GM19023 (cell line): ENCODE measurements around the gene CCND1.
"Not testable (repeated sequence)": the region's sequence is repeated elsewhere in the genome, so short reads cannot be mapped to it uniquely, and the experiment has no call there.

Experiments
- ATAC-seq: cut with Tn5 transposase; IDR thresholded peaks from one replicate; pipeline ENCODE4 v1.9.1; 2021; ENCODE audit warnings: mild to moderate bottlenecking, moderate library complexity; ENCODE audit not compliant: unreplicated experiment

CCND1 gene

DNA sequence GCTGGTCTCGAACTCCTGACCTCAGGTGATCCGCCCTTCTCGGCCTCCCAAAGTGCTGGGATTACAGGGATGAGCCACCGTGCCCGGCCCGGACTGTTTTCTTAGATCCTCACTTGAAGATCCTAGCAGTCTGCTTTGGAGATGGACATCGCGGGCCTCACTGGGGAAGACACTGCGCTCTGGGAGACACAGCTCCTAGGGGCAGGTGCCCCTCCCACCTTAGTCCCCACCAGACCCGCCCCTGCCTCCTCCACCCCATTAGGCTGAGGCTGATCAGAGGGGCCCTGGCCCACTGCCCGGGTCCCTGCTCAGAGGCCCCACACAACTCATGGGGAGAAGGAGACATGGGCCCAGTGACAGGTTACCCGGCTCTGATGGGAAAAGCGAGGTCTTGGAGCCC, 45.5 kb downstream of the CCND1 start:
- ATAC-seq, result no peak

DNA sequence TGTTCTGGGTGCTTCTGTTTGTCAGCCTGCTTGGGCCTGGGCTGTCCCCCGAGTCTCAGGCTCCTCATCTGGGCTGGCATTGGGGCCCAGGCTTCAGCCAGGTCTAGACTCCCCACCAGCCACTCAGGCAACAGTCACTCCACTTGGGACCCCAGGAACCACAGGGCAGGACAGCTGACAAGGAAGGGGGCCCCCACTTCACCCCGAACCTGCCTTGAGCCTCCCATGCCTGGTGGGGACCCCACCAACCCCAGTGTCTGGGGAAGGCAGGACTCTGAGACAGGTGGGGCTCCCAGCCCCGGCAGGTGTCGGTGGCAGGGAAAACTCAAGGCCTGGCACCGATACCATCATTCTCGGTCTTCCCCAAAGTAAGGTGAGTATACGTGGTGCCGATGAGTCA, 45.9 kb downstream of the CCND1 start:
- ATAC-seq, result no peak

DNA sequence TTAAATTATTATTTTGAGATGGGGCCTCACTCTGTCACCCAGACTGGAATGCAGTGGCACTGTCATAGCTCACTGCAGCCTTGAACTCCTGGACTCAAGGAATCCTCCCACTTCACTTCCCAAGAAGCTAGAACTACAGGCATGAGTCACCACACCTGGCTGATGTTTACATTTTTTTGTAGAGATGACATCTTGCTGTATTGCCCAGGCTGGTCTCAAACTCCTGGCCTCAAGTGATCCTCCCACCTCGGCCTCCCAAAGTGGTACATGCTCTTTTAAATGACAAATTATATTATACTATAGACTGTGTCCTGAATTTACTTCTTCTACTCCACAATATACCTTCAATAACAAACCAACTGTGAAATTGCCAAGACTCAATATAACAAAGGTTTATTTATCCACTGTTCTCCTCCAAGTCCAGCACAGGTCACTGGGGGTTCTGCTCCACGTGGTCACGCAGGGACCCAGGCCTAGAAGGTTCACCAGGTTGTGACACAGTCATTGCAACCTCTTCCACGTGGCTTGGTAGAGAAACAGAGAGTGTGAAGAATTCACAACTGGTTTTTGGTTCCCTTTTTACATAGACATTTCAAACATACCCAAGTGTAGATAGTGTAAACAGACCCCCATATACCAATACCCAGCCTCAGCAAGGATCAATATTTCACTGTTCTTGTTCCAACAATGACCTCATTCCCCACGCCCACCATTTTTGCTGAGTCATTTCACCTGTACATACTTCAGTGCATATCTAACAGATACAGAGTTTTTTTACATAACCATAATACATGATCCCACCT, 47.2 kb downstream of the CCND1 start:
- not testable (repeated sequence) for ATAC-seq

DNA sequence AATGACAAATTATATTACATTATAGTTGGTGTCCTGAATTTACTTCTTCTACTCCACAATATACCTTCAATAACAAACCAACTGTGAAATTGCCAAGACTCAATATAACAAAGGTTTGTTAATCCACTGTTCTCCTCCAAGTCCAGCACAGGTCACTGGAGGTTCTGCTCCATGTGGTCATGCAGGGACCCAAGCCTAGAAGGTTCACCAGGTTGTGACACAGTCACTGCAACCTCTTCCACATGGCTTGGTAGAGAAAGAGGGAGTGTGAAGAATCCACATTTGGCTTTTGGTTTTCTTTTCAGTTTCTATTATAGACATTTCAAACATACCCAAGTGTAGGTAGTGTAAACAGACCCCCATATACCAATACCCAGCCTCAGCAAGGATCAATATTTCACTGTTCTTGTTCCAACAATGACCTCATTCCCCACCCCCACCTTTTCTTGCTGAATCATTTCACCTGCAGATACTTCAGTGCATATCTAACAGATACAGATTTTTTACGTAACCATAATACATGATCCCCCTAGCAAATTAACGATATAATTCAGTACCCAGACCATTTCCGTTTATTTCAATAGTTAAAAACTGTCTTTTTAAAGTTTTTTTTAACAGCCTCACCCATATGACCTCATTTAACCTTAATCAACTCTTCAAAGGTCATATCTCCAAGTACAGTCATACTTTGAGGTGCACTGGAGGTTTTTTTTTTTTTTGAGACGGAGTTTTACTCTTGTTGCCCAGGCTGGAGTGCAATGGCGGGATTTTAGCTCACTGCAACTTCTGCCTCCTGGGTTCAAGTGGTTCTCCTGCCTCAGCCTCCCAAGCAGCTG, 48.7 kb downstream of the CCND1 start:
- no peak for ATAC-seq

DNA sequence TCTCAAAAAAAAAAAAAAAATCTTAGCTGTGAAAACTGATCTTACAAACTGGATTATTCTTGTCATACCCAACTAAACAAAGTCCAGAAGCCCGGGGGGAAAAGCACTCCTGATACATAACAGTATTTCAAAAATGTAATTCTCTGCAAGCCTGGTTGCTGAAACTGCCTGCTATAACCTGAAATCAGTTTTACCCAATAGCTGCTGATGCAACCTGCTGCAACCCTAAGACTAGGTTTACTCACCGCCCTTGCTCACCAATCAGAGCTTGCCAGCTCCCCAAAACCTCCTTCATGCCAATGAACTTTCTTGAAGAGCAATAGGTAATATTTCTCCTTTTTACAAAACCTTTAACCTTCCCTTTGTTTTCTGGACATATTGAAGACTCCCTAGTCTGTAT, 50.5 kb downstream of the CCND1 start:
- ATAC-seq, result no peak

DNA sequence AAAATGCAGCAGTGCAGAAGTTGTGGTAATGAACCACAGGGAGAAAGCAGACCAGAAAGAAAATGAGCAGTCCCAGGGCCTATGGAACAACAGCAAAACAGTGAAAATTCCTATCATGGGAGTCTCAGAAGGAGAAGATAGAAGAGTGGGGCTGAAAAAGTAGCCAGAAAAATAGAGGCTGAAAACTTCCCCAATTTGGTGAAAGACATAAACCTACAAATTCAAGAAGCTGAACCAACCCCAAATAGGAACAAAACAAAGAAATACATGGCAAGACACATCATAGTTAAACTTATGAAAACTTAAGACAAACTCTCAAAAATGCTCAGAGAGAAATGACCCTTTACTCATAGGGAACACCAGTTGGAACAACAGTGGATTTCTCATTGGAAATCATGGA, 51.5 kb downstream of the CCND1 start:
- no peak for ATAC-seq

DNA sequence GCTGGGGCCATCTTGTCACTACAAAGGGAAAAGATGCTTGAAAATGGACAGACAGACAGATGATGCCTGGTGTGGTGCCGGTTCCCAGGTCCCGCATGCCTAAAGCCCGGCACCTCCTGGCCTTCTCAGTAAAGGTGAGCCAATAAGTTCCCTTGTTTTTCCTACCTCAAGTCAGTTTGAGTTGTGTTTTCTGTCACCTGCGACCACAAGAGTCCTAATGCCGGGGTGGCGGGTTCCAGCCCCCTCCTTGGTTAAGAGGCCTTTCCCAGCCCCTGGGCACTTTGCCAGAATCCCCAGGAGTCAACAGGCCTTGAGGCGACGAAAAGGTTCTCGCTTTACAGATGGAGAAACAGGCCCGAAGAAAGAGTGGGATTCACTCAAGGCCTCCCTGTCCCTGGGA, 53.8 kb downstream of the CCND1 start:
- ATAC-seq, result no peak

DNA sequence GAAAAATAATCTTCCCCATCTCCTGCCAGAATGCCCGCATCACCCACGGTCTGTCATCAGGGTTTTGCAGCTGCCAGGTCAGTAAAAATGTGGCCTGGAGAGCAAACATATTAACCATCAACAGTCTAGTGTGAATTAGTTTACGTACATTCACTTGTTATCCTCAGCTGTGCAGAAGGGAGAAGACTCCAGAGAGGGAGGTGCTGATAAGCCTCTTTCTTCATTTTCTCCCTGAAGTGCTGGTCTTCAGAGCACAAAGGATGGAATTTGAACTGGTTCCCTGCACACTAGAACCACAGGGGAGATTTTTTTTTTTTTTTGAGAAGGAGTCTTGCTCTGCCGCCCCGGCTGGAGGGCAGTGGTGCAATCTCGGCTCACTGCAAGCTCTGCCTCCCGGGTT, 54.6 kb downstream of the CCND1 start:
- ATAC-seq, result no peak

DNA sequence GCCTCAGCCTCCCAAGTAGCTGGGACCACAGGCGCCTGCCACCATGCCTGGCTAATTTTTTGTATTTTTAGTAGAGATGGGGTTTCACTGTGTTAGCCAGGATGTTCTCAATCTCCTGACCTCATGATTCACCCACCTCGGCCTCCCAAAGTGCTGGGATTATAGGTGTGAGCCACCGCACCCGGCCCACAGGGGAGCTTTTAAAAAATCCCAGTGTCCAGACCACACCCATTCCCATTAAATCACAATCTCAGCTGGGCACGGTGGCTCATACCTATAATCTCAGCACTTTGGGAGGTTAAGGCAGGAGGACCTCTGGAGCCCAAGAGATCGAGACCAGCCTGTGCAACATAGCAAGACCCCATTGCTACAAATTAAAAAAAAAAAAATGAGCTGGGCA, 55.0 kb downstream of the CCND1 start:
- not testable (repeated sequence) for ATAC-seq

DNA sequence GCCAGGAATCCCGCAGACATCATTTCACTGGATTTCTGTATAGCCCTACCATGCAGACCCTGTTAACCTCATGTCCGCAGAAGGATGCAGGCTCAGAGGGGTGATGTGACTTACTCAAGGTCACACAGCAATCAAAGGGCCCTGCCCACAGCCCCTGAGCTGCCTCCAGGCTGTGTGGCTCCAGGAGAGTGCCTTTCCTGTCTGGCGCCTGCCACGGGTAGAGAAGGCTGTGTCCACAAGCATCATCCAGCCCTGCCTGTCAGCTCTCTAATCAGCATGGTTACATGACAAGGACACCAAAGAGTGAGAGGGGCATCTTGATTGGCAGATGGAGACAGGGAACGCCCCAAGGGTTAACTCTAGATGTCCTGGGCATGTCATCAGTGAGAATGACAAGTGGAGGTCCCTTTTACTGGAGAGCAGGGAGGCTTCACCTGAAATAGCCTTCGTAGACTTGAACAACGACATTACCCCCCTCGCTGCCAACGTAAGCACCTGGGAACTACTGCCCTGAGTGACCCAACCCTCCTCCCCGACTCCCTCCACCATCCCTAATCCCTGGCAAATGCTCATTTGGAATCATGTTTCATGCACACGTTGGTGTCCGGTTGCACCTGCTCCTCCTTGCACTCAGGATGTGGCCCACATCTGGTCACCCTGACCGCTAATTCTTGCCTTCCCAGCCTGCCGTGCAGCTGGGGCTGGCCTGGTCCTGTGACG, 56.0 kb downstream of the CCND1 start:
- ATAC-seq, result no peak

DNA sequence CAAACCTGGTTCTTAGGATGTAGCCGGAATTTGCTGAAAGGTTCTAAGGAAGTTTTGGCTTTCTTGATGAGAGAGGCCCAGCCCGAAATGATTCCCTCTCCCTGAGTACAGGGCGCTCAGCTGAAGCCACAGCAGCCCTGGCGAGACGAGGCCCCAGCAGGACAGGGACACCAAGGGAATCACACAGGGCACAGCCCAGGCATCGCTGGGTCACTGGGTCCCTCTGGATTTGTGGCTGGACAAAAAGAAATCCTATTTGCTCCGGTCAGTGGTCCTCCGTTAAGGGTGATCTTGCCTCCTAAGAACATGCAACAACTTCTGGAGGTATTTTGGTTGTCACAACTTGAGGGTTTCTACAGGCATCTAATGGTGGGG, 56.5 kb downstream of the CCND1 start:
- no peak for ATAC-seq

DNA sequence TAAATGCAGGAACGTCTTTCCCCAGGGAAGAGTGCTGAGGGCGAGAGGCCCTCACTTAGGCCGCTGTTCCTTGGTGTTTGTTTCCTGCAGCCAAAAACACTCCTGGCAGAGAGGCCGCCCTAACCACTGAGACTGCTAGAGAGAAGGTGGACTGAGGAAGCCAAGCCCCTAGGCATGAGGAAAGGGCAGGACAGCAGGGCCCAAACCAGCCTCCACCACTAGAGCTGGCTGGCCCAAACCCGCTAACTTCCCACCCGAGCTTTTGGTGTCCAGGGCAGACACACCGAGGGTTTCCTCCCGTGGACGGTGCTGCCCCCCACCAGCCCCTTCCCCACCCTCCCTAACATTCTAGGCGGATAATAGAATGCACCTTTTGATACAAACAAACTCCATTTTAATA, 56.9 kb downstream of the CCND1 start:
- ATAC-seq, result no peak

DNA sequence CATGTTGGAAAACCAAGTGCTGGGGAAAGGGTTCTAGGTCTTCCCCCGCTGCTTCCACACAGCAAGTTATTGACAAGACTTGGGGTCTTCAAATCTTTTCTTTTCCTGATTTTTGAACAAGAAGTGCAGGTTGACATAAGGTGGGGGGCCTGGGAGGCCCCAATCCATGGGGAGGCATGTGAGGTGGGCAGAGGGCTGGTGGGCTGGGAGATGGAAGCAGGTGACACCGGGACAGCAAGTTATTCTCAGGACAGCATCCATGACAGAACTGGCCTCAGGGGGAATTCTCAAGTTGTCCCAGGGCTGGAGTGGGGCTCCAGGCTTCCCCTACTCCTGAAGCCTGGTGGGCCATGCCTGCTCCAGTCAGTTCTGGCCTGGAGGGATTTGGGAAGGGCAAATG, 57.4 kb downstream of the CCND1 start:
- no peak for ATAC-seq

DNA sequence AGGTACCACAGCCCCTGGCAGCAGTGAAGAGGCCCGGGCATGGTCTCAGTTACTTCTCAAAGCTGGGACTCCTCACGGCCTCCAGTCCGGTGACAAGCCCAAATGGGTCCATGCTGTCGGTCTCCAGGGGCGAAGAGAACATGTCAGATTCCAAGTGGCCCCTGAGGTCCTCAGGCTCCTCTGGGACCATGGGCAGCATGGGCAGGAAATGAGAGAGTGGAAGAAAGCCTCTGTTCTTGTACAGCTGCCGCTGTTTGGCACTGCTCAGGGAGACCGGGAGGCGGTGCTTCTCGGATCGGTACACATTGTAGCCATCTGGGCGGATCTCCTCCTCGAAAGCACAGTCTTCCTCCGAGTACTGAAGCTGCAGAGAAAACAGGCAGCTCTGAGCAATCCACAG, 58.3 kb downstream of the CCND1 start:
- no peak for ATAC-seq

DNA sequence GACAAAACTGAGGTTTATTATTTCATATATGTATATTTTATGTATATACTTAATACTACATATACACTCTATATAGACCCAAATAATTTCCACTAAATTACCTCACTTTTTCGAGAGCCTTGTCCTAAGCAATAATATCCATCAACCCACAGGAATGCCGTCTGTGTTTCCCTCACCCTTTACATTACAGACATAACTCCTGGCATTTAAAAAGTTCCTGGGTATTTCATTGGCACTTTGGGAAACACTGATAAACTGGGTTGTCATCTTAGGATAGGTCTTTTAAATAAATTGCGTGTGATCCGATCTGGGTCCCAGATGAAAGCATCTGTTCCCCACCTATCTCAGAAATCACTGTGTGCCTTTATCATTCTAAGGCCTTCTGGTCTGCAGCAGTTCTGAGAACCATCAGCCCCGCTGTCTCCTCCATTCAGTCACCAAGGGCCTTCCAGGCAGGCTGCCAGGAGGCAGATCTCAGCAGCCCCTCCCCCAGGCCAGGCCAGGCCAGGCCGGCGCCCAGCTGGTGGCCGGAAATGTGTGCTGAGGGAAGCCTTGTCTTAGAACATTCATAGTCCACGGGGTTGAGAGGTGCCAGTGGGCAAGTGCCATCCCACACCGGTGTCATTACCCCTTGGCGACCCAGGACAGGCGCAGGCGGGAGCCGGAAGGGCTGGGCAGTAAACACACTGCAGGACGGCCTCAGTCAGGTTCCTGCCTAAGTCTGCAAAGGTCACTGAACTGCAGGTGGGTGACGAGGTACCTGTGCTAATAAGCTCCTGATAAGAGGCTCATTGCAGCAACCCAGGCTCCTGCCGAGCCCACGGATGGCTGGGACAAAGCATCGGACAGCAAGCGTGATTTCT, 59.6 kb downstream of the CCND1 start:
- ATAC-seq, result no peak

DNA sequence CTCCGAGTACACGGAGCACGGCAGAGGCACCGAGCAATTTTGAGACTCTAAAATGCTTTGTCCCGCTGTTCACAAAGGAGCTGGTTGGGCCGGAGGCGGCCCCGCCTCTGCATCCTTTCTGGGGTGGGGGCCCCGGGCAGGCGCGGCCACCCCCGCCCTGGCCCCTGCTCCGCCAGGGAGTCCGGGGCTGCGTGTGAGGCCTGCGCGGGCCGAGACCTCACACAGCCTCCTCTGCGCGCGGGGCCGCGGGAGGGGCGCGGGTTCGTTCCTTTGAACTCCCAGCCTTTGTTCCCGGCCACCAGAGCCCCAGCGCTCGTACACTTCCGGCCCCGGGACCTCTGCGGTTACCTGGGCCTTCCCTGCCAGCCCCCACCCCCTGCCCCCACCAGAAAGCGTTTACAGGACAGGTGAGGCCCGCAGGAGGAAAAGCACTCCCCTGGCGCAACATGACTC, 61.3 kb downstream of the CCND1 start:
- ATAC-seq, result no peak

DNA sequence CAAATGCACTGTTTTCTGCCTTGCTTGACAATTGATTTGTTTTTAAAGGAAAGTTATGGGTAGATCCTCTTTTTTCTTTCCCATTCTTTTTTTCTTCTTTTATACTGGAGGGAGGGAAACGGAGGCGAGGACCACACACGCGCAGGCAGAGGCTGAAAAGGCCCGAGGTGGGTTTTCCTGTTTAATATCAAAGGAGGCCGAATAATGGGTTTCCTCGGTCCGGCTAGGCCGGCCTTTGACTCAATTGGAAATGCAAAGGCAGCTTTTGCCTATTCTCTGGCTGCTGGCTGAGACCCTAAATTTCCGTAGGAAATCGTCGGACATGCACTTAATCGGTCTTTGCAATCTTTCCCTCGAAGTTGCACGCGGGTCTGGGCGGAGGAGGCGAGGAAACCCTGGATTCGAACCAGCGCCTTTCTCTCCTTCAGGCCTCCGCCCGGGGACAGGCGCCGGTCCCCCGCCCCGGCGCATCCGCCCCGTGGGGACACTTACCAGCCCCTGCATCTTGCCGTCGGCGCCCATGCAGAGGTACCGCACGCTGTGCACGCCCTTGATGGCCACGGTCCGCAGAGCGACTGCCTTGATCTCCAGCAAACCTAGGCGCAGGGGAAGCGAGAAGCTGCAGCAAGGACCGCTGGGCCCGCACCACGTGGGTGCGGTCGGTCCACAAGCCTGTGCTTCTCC, 62.0 kb downstream of the CCND1 start:
- ATAC-seq, result no peak

DNA sequence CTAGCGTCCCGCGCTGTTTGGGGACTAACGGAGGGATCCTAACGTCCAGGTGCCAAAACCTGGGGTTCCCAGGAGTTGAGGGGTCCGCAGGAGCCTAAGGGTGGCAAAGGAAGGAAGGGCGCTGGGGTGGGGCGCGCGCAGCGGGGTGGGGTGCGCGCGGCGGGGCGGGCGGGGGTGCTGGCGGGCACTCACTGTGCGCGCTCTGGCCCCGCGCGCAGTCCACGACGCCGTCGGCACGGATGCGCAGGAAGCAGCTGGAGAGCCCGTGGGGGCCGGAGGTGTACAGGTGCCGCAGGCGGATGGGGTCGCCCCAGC, 62.5 kb downstream of the CCND1 start:
- no peak for ATAC-seq
